Karpas-422 (cell line): ENCODE data around the gene GABRB1. TPM values are rescaled to one million over a fixed set of nuclear protein-coding genes. Genes with fewer than 3 reads are reported as not detected.

Experiments used
- total RNA-seq: library from RNA; depleted of rRNA; stranded (reverse); fragments of >200 nt; shearing (Covaris generic); gene quantifications from 2 replicates; pipeline ENCODE4 v1.2.3, GENCODE V29; 2014; ENCODE audit warnings: low replicate concordance; rRNA removed

GABRB1 gene
- total RNA-seq, 1 experiment from 2014 or later, result not detected

Other genes starting within 250 kb of the GABRB1 start
- gene COX7B2, start 122.3 kb upstream of the GABRB1 start, total RNA-seq, result not detected in 2 replicates
- gene GABRA4, start 38.0 kb upstream of the GABRB1 start, total RNA-seq, result not detected in 2 replicates